Gastrocnemius medialis (tissue), 4 donors: Measurements from ENCODE around the gene IGF2BP2. TPM values are rescaled to one million over a fixed set of nuclear protein-coding genes. Genes with fewer than 3 reads are reported as not detected.

Source experiments
- ATAC-seq, 2 donors: fragments of 150-250 bp; one replicate each; pipeline ENCODE4 v1.9.1; 2016
- DNase-seq, 2 donors: peaks; one replicate each; pipeline ENCODE4 v3.0.0-alpha.2; 2019
- H3K27ac ChIP-seq, 4 donors: fragments of 200-600 bp; sonication (generic); 1 replicate in 1 of 4; 2 replicates in 3 of 4; pipeline ENCODE4 v1.5.1; 2016 to 2018; ENCODE audit warnings: mild to moderate bottlenecking in 2 of 4, moderate library complexity in 1 of 4
- H3K27me3 ChIP-seq, 3 donors: fragments of 200-600 bp; sonication (generic) in 2 of 3; 1 replicate in 1 of 3; 2 replicates in 2 of 3; pipeline versions ENCODE4 v1.5.1 to v1.6.0; 2016 to 2019; ENCODE audit warnings: mild to moderate bottlenecking in 1 of 3, moderate library complexity in 1 of 3
- H3K36me3 ChIP-seq, 2 donors: fragments of 200-600 bp; sonication (generic) in 1 of 2; one replicate each; pipeline ENCODE4 v1.5.1; 2017 to 2018
- H3K4me1 ChIP-seq, 2 donors: fragments of 200-600 bp; sonication (generic) in 1 of 2; one replicate each; pipeline ENCODE4 v1.5.1; 2016 to 2017; ENCODE audit warnings: mild to moderate bottlenecking in 2 of 2
- H3K4me3 ChIP-seq, 4 donors: fragments of 200-600 bp; sonication (generic) in 3 of 4; 1 replicate in 1 of 4; 2 replicates in 3 of 4; pipeline ENCODE4 v1.5.1; 2016 to 2019; ENCODE audit warnings: mild to moderate bottlenecking in 2 of 4
- H3K9me3 ChIP-seq, 3 donors: fragments of 200-600 bp; sonication (generic) in 2 of 3; 1 replicate in 1 of 3; 2 replicates in 2 of 3; pipeline ENCODE4 v1.5.1; 2016 to 2019
- CTCF ChIP-seq, 5 experiments: fragments of 450-650 bp in 3 of 5; fragments of 200-600 bp in 2 of 5; sonication (generic) in 2 of 5; IDR thresholded peaks in 4 of 5; conservative IDR thresholded peaks in 1 of 5; 1 replicate in 4 of 5; 2 replicates in 1 of 5; pipeline ENCODE4 v1.5.1; 2016 to 2019; ENCODE audit warnings: antibody characterized with exemption in 5 of 5, mild to moderate bottlenecking in 3 of 5, moderate library complexity in 3 of 5
- POLR2A ChIP-seq, 2 donors: fragments of 450-650 bp; IDR thresholded peaks; one replicate each; pipeline ENCODE4 v1.6.1; 2017; ENCODE audit warnings: antibody characterized with exemption in 2 of 2, mild to moderate bottlenecking in 2 of 2, moderate library complexity in 2 of 2
- in situ Hi-C, 4 donors: fragments of 200-750 bp; cut with MboI; loops; one replicate each; pipeline versions ENCODE4 v1.15.0 to v1.8.0; 2017; ENCODE audit warnings: low sequenced_read_pairs in 4 of 4
- intact Hi-C: fragments of 100-400 bp; cut with DNase I; formaldehyde crosslinking; loops from one replicate; pipeline ENCODE4 v1.15.1; 2023; ENCODE audit warnings: low total_unique reads
- total RNA-seq, 4 donors: library from RNA; depleted of rRNA; stranded (reverse); fragments of >200 nt; gene quantifications; one replicate each; pipeline versions ENCODE4 v1.1.0 to v1.2.3, GENCODE V29; 2016

Gene IGF2BP2
- total RNA-seq, 4 donors from 2014 or later = 0.97 to 6.3 (median 1.7) TPM

DNA sequence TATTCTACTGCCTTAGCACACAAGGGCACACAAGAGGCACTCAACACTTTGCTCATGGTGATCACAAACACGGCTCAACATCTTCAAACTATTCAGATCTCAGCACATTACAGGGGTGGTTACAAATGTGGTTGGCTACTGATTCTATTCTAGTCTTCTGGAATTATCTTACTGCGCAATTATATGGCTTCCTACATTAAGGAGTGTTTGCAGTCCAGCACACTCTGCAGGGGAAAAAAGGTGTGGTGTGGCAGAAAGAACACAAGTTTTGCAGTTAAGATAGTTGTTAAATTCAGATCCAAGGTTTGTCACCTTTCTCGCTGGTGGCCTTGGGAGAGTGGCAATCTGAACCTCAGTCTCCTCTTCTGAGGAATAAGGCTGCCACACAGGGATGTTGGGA is 31.9 kb downstream of the IGF2BP2 start:
- in situ Hi-C loops (no loop called here), intact Hi-C loops (no loop called here)
- no peaks in the 10 kb centered on the region for H3K9me3 ChIP-seq
- ATAC-seq = no peak
- DNase-seq = no peak
- TF ChIP-seq CTCF (IDR thresholded peaks at IDR 0.05 in 4 of 5, conservative IDR thresholded peaks at IDR 0.05 in 1 of 5) (no peak), POLR2A (IDR thresholded peaks at IDR 0.05) (no peak)
- H3K27ac ChIP-seq = no peak overlapping the region
- H3K4me3 ChIP-seq = no peak overlapping the region
- no peaks in the 10 kb centered on the region for H3K27me3 ChIP-seq
- H3K36me3 ChIP-seq = no peaks in the 10 kb centered on the region
- no peaks in the 10 kb centered on the region for H3K4me1 ChIP-seq

- H3K27me3 ChIP-seq = no peaks in the 10 kb centered on the region
- intact Hi-C loops = no loop called here
- no peaks in the 10 kb centered on the region for H3K4me1 ChIP-seq
- DNase-seq (no peak), ATAC-seq (no peak)
- in situ Hi-C loops = no loop called here
- no peak overlapping the region for H3K27ac ChIP-seq
- no peak overlapping the region for H3K4me3 ChIP-seq
- no peaks in the 10 kb centered on the region for H3K9me3 ChIP-seq
- no peaks in the 10 kb centered on the region for H3K36me3 ChIP-seq
- TF ChIP-seq CTCF (IDR thresholded peaks at IDR 0.05 in 4 of 5, conservative IDR thresholded peaks at IDR 0.05 in 1 of 5) (no peak), POLR2A (IDR thresholded peaks at IDR 0.05) (no peak)
These were observed 34.7 kb downstream of the IGF2BP2 start for GRCh38 chr3:185789891-185790830.

DNA sequence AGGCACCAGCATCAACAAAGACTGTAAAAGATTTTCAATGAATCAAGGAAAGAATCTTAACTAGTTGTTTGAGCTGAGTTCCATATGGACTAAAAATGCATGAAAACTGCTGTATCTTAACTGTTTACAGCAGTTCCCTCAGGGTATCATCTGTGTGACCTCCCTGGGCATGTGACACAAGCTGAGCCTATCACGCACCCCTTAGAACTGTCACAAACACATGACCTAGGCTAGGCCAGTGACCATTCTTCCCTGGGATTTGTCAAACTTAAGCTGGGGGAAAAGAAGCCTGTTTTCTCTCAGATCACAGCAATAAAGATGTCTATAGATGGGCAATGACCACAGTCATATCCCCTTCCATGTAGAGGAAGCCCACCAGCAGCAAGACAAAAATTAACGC is 35.7 kb downstream of the IGF2BP2 start:
- DNase-seq = no peak
- H3K36me3 ChIP-seq = no peaks in the 10 kb centered on the region
- ATAC-seq = no peak
- TF ChIP-seq POLR2A (IDR thresholded peaks at IDR 0.05) (no peak), CTCF (IDR thresholded peaks at IDR 0.05 in 4 of 5, conservative IDR thresholded peaks at IDR 0.05 in 1 of 5) (no peak)
- H3K27me3 ChIP-seq = no peaks in the 10 kb centered on the region
- H3K9me3 ChIP-seq = no peaks in the 10 kb centered on the region
- in situ Hi-C loops = no loop called here
- H3K4me1 ChIP-seq = no peaks in the 10 kb centered on the region
- intact Hi-C loops = no loop called here
- H3K27ac ChIP-seq = no peak overlapping the region
- H3K4me3 ChIP-seq = no peak overlapping the region

DNA sequence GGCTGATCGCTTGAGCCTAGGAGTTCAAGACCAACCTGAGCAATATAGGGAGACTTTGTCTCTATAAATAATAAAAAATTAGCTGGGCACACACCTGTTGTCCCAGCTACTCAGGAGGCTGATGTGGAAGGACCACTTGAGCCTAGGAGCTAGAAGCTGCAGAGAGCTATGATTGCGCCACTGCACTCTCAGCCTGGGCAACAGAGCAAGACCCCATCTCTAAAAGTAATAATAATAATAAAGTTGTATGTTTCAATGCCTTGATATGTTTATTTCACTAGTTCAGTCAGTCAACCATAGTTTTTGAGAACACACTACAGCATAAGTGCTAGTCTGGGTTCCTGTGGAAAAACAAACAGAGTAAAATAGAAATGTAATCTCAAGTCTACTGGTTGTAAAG is 36.5 kb downstream of the IGF2BP2 start:
- Histone ChIP-seq H3K27me3 (no peaks in the 10 kb centered on the region), H3K4me1 (no peaks in the 10 kb centered on the region), H3K4me3 (no peak overlapping the region), H3K27ac (no peak overlapping the region), H3K36me3 (no peaks in the 10 kb centered on the region), H3K9me3 (no peaks in the 10 kb centered on the region)
- in situ Hi-C loops = no loop called here
- TF ChIP-seq CTCF (IDR thresholded peaks at IDR 0.05 in 4 of 5, conservative IDR thresholded peaks at IDR 0.05 in 1 of 5) = no peak
- TF ChIP-seq POLR2A (IDR thresholded peaks at IDR 0.05) = no peak
- intact Hi-C loops = no loop called here
- DNase-seq = no peak
- no peak for ATAC-seq
